K562 (cell line): ENCODE measurements around the gene PRKG1. TPM values are rescaled to one million over a fixed set of nuclear protein-coding genes. Genes with fewer than 3 reads are reported as not detected.

Source experiments
- ATAC-seq: fragments of 200-7000 bp; cut with Tn5 transposase; 3 replicates; pipeline ENCODE4 v1.9.1; 2020; ENCODE audit warnings: moderate library complexity
- BruUV-seq: library from RNA; stranded (reverse); fragments of 400-500 nt; replicated peaks from 2 replicates; lab custom pipeline; 2021; lab: Mats Ljungman, UMichigan
- CTCF ChIA-PET: fragments of 300-600 bp; formaldehyde crosslinking; extraction: SDS; loops from one replicate; lab custom pipeline; 2021; ENCODE audit warnings: low intra/inter-chr PET ratio; lab: Yijun Ruan, JAX
- POLR2A ChIA-PET: fragments of 300-600, 350-650 bp; sonication (Branson Sonifier 250); formaldehyde crosslinking; extraction: SDS; loops from one replicate; lab custom pipeline; 2021; ENCODE audit warnings: antibody characterized with exemption, inconsistent platforms; lab: Yijun Ruan, JAX
- DNase-seq, 4 experiments: peaks; one replicate each; pipeline versions ENCODE4 v3.0.0 to v3.0.0-alpha.2; 2011 to 2018; ENCODE audit warnings: low spot score in 3 of 4, mixed read lengths in 3 of 4; ENCODE audit errors: extremely low read depth in 1 of 4
- FAIRE-seq: peaks from 2 replicates; lab custom pipeline; 2011; peaks lifted over from hg19 to GRCh38; lab: Jason Lieb, UNC
- H2AFZ ChIP-seq: 2 replicates; pipeline ENCODE4 v1.6.0; 2011; ENCODE audit warnings: low read depth, low read length, control low read depth, inconsistent platforms
- H3K27ac ChIP-seq: fragments of 200-600 bp; 3 replicates; pipeline ENCODE4 v1.8.0; 2011; ENCODE audit warnings: low read depth, mild to moderate bottlenecking, control low read depth, inconsistent platforms, low read length, moderate library complexity, mixed read lengths; ENCODE audit errors: extremely low read depth
- H3K27me3 ChIP-seq, 2 experiments: fragments of 300-600 bp in 1 of 2; 2 replicates in 1 of 2; 3 replicates in 1 of 2; pipeline versions ENCODE4 v1.6.0 to v1.8.0; 2011; ENCODE audit warnings: inconsistent platforms in 2 of 2, low read length in 2 of 2, mild to moderate bottlenecking in 1 of 2, mixed read lengths in 1 of 2, moderate library complexity in 1 of 2; ENCODE audit not compliant: control insufficient read depth in 2 of 2, insufficient read depth in 2 of 2
- H3K36me3 ChIP-seq: fragments of 300-600 bp; 3 replicates; pipeline ENCODE4 v1.8.0; 2011; ENCODE audit warnings: mild to moderate bottlenecking, low read length, inconsistent platforms; ENCODE audit not compliant: control insufficient read depth, insufficient read depth
- H3K4me1 ChIP-seq, 2 experiments: fragments of 200-600 bp in 1 of 2; replicated peaks in 1 of 2; 2 replicates in 1 of 2; 3 replicates in 1 of 2; pipeline versions ENCODE4 v1.5.1 to v1.8.0; 2011; ENCODE audit warnings: inconsistent platforms in 2 of 2, low read length in 2 of 2, mild to moderate bottlenecking in 1 of 2, mixed read lengths in 1 of 2, moderate library complexity in 1 of 2; ENCODE audit not compliant: control insufficient read depth in 2 of 2, insufficient read depth in 2 of 2
- H3K4me2 ChIP-seq: 2 replicates; pipeline ENCODE4 v1.6.1; 2011; ENCODE audit warnings: low read length, control low read depth, inconsistent platforms, mixed read lengths; ENCODE audit not compliant: insufficient read depth
- H3K4me3 ChIP-seq: fragments of 200-600 bp; sonication (generic), shearing (Covaris generic); 2 replicates; pipeline ENCODE4 v1.5.1; 2016; ENCODE audit warnings: control low read depth, inconsistent platforms
- H3K79me2 ChIP-seq: fragments of 200-600 bp; 3 replicates; pipeline ENCODE4 v1.8.0; 2011; ENCODE audit warnings: low read length, inconsistent platforms; ENCODE audit not compliant: control insufficient read depth, insufficient read depth
- H3K9ac ChIP-seq, 2 experiments: 2 replicates each; pipeline versions ENCODE4 v1.6.0 to v1.6.1; 2011; ENCODE audit warnings: low read depth in 2 of 2, low read length in 2 of 2, control low read depth in 1 of 2, inconsistent platforms in 1 of 2, mild to moderate bottlenecking in 1 of 2, mixed read lengths in 1 of 2; ENCODE audit not compliant: insufficient read depth in 1 of 2
- H3K9me1 ChIP-seq: one replicate; pipeline ENCODE4 v1.6.0; 2011; ENCODE audit warnings: inconsistent platforms, mild to moderate bottlenecking, low read length, moderate library complexity; ENCODE audit not compliant: control insufficient read depth, insufficient read depth
- H3K9me3 ChIP-seq: replicated peaks from 2 replicates; pipeline ENCODE4 v1.5.1; 2011; ENCODE audit warnings: low read depth, low read length, inconsistent platforms; ENCODE audit not compliant: control insufficient read depth, insufficient read depth
- H4K20me1 ChIP-seq: replicated peaks from 2 replicates; pipeline ENCODE4 v1.6.1; 2011; ENCODE audit warnings: low read length, inconsistent platforms, mixed read lengths; ENCODE audit not compliant: control insufficient read depth, insufficient read depth
- CREM ChIP-seq: IDR thresholded peaks from 2 replicates; pipeline ENCODE4 v1.6.1; 2014; ENCODE audit warnings: antibody characterized with exemption, low read depth
- DACH1 ChIP-seq: fragments of 450-650 bp; IDR thresholded peaks from 2 replicates; pipeline ENCODE4 v1.6.1; 2018; ENCODE audit not compliant: partially characterized antibody
- ELK3 ChIP-seq: fragments of 450-650 bp; formaldehyde crosslinking; IDR thresholded peaks from 2 replicates; pipeline ENCODE4 v1.4.0; 2020; ENCODE audit warnings: mild to moderate bottlenecking
- ESRRA ChIP-seq: fragments of 450-650 bp; IDR thresholded peaks from 2 replicates; pipeline ENCODE4 v1.6.1; 2014; ENCODE audit warnings: low read depth, mild to moderate bottlenecking, moderate library complexity, borderline replicate concordance
- GATA2 ChIP-seq: sonication (generic); formaldehyde crosslinking; IDR thresholded peaks from 2 replicates; pipeline ENCODE4 v1.4.0; 2020; ENCODE audit warnings: mild to moderate bottlenecking, missing genetic modification reagents
- HES1 ChIP-seq: fragments of 450-650 bp; IDR thresholded peaks from 2 replicates; pipeline ENCODE4 v1.6.1; 2016; ENCODE audit warnings: low read depth, mild to moderate bottlenecking, moderate library complexity
- HEY1 ChIP-seq: fragments of 250-450 bp; sonication (Bioruptor Pico); IDR thresholded peaks from 2 replicates; pipeline ENCODE4 v1.5.0; 2020; ENCODE audit warnings: mild to moderate bottlenecking, moderate library complexity, borderline replicate concordance
- MCM5 ChIP-seq: fragments of 450-650 bp; IDR thresholded peaks from 2 replicates; pipeline ENCODE4 v1.6.1; 2016; ENCODE audit warnings: low read depth
- MIER1 ChIP-seq: fragments of 450-650 bp; IDR thresholded peaks from 2 replicates; pipeline ENCODE4 v1.6.1; 2016; ENCODE audit warnings: antibody characterized with exemption, mild to moderate bottlenecking, low read depth
- NCOR1 ChIP-seq: fragments of 450-650 bp; IDR thresholded peaks from 2 replicates; pipeline ENCODE4 v1.6.1; 2016; ENCODE audit warnings: mild to moderate bottlenecking, moderate library complexity
- POLR2AphosphoS2 ChIP-seq: IDR thresholded peaks from 2 replicates; pipeline ENCODE4 v1.6.1; 2012; ENCODE audit warnings: low read length, improper control_type of control experiment
- RAD51 ChIP-seq: fragments of 450-650 bp; IDR thresholded peaks from 2 replicates; pipeline ENCODE4 v1.7.1; 2016; ENCODE audit warnings: low read depth, mild to moderate bottlenecking, borderline replicate concordance
- STAT5B ChIP-seq: fragments of 250-450 bp; sonication (Bioruptor Pico); IDR thresholded peaks from 2 replicates; pipeline ENCODE4 v1.8.0; 2021; ENCODE audit warnings: mild to moderate bottlenecking, inconsistent platforms
- TSHZ1 ChIP-seq: fragments of 250-450 bp; sonication (Bioruptor Pico); IDR thresholded peaks from 2 replicates; pipeline ENCODE4 v1.4.0; 2020; ENCODE audit warnings: mild to moderate bottlenecking, moderate library complexity
- ZBTB7A ChIP-seq: IDR thresholded peaks from 2 replicates; pipeline ENCODE4 v1.6.1; 2011; ENCODE audit warnings: low read depth, mild to moderate bottlenecking, low read length, moderate library complexity, borderline replicate concordance; ENCODE audit not compliant: control insufficient read depth
- ZC3H4 ChIP-seq: sonication (generic); formaldehyde crosslinking; IDR thresholded peaks from 2 replicates; pipeline ENCODE4 v1.9.0; 2021; ENCODE audit warnings: missing genetic modification reagents, borderline replicate concordance
- ZEB2 ChIP-seq: fragments of 450-650 bp; IDR thresholded peaks from 2 replicates; pipeline ENCODE4 v1.6.1; 2016
- ZFP30 ChIP-seq: fragments of 250-450 bp; sonication (Bioruptor Pico); IDR thresholded peaks from 2 replicates; pipeline ENCODE4 v1.8.0; 2022; ENCODE audit warnings: moderate library complexity, mild to moderate bottlenecking, inconsistent platforms, borderline replicate concordance
- ZNF586 ChIP-seq: fragments of 450-650 bp; formaldehyde crosslinking; conservative IDR thresholded peaks from 2 replicates; pipeline ENCODE4 v1.4.0; 2020; ENCODE audit warnings: mild to moderate bottlenecking, moderate library complexity
- WGBS: fragments of 100-300 bp; shearing (Covaris generic); methylation state at CpG from one replicate; pipeline ENCODE4 v1.1.6; 2016; ENCODE audit warnings: low coverage, mixed read lengths; ENCODE audit not compliant: insufficient coverage; ENCODE audit errors: missing lambda C conversion rate; 5-methylcytosine and 5-hydroxymethylcytosine counted together
- in situ Hi-C: fragments of 300-500 bp; cut with MboI; formaldehyde crosslinking; loops from 4 replicates; pipeline ENCODE4 v1.15.0; 2018; ENCODE audit warnings: inconsistent platforms, mixed read lengths
- intact Hi-C: fragments of 100-400 bp; cut with micrococcal nuclease; formaldehyde crosslinking; loops from 2 replicates; pipeline ENCODE4 v1.14.2; 2022
- polyA plus RNA-seq, 8 experiments: library from polyadenylated mRNA; depleted of rRNA in 4 of 8; stranded (reverse) in 5 of 8; unstranded in 3 of 8; fragments of >200 nt; fragmentation: Nextera tagmentation in 2 of 8; fragmentation: Illumina TruSeq in 1 of 8; extraction: Ambion mirVana in 2 of 8; extraction: Trizol in 1 of 8; gene quantifications; 2 replicates each; pipeline versions ENCODE4 v1.2.1 to v1.2.3, GENCODE V29; 2011 to 2014; ENCODE audit warnings: inconsistent platforms in 1 of 8, missing spikeins in 1 of 8
- total RNA-seq, 7 experiments: library from RNA; depleted of rRNA in 6 of 7; stranded (reverse); fragments of >200 nt in 6 of 7; fragmentation: Illumina TruSeq in 2 of 7; extraction: Trizol in 2 of 7; gene quantifications; 2 replicates each; pipeline versions ENCODE4 v1.2.1 to v1.2.3, GENCODE V29; 2011 to 2021; ENCODE audit warnings: low replicate concordance in 1 of 7

PRKG1 gene
- total and polyA plus RNA-seq, 9 of the 15 experiments (the other 6 are each of a cell fraction or from before 2014, with no cell fraction given) = 0.22 TPM; not detected in 8

GRCh38 chr10:51406581-51406980, 332.3 kb downstream of the PRKG1 start:
- CTCF ChIA-PET = no interaction called here
- H2AFZ ChIP-seq = no peak overlapping the region
- H3K9me1 ChIP-seq = no peaks in the 10 kb centered on the region
- H3K36me3 ChIP-seq = no peaks in the 10 kb centered on the region
- TF ChIP-seq RAD51 (no peak), ZEB2 (no peak), ESRRA (no peak), GATA2 (CRISPR knock-in tag) (no peak), ZC3H4 (no peak), ZFP30 (CRISPR knock-in tag) (no peak), NCOR1 (no peak), DACH1 (no peak), STAT5B (CRISPR knock-in tag) (no peak), POLR2AphosphoS2 (no peak), ZBTB7A (no peak), TSHZ1 (CRISPR knock-in tag) (no peak), HES1 (no peak), ELK3 (no peak), CREM (no peak), MCM5 (no peak), HEY1 (CRISPR knock-in tag) (no peak), ZNF586 (no peak), MIER1 (no peak)
- intact Hi-C loops = no loop called here
- H3K9ac ChIP-seq = no peak overlapping the region
- no peak overlapping the region for H3K4me2 ChIP-seq
- H3K27ac ChIP-seq = no peak overlapping the region
- no peaks in the 10 kb centered on the region for H4K20me1 ChIP-seq
- no peaks in the 10 kb centered on the region for H3K4me1 ChIP-seq
- FAIRE-seq (no peak), DNase-seq (no peak), ATAC-seq (no peak)
- H3K27me3 ChIP-seq = no peaks in the 10 kb centered on the region
- WGBS = 0% methylated on average over 6 of the region's 6 CpGs
- no peaks in the 10 kb centered on the region for H3K79me2 ChIP-seq
- POLR2A ChIA-PET = no interaction called here
- H3K9me3 ChIP-seq = no peaks in the 10 kb centered on the region
- H3K4me3 ChIP-seq = no peak overlapping the region
- BruUV-seq = no TSS peak
- in situ Hi-C loops = no loop called here
